Endothelial cell of umbilical vein (primary cell): ENCODE results near the gene STN1. TPM values are rescaled to one million over a fixed set of nuclear protein-coding genes. Genes with fewer than 3 reads are reported as not detected.

Experiments used
- BruUV-seq: library from RNA; stranded (reverse); fragments of 400-500 nt; replicated peaks from 2 replicates; lab custom pipeline; 2021; lab: Mats Ljungman, UMichigan
- CTCF ChIA-PET: fragments of 300-600, 350-600 bp; sonication (Branson Sonifier 250); formaldehyde crosslinking; loops from one replicate; lab custom pipeline; 2021; ENCODE audit warnings: antibody characterized with exemption, inconsistent platforms; lab: Charles Lee
- POLR2A ChIA-PET: fragments of 300-600, 350-600 bp; sonication (Branson Sonifier 250); formaldehyde crosslinking; loops from one replicate; lab custom pipeline; 2021; ENCODE audit warnings: antibody characterized with exemption, inconsistent platforms; lab: Charles Lee
- DNase-seq: peaks from one replicate; pipeline ENCODE4 v3.0.0-alpha.2; 2011; ENCODE audit warnings: low read depth, low spot score
- FAIRE-seq: peaks from 2 replicates; lab custom pipeline; 2011; peaks lifted over from hg19 to GRCh38; lab: Jason Lieb, UNC
- H2AFZ ChIP-seq: 2 replicates; pipeline ENCODE4 v1.6.0; 2012; ENCODE audit warnings: low read depth, low read length, control low read depth, inconsistent platforms
- H3K27ac ChIP-seq: 2 replicates; pipeline ENCODE4 v1.5.1; 2011; ENCODE audit warnings: low read depth, mild to moderate bottlenecking, control low read depth, low read length, moderate library complexity; ENCODE audit not compliant: insufficient read depth
- H3K27me3 ChIP-seq, 2 experiments: 2 replicates each; pipeline versions ENCODE4 v1.6.0 to v1.6.1; 2011; ENCODE audit warnings: low read length in 2 of 2, mixed read lengths in 1 of 2; ENCODE audit not compliant: control insufficient read depth in 2 of 2, insufficient read depth in 2 of 2
- H3K36me3 ChIP-seq, 2 experiments: 2 replicates in 1 of 2; 3 replicates in 1 of 2; pipeline ENCODE4 v1.5.1; 2011; ENCODE audit warnings: low read length in 2 of 2, mild to moderate bottlenecking in 1 of 2, moderate library complexity in 1 of 2; ENCODE audit not compliant: control insufficient read depth in 2 of 2, insufficient read depth in 2 of 2; ENCODE audit errors: extremely low read depth in 1 of 2
- H3K4me1 ChIP-seq: 3 replicates; pipeline ENCODE4 v1.5.1; 2011; ENCODE audit warnings: mild to moderate bottlenecking, low read length; ENCODE audit not compliant: control insufficient read depth, insufficient read depth; ENCODE audit errors: extremely low read depth
- H3K4me2 ChIP-seq: 2 replicates; pipeline ENCODE4 v1.6.1; 2011; ENCODE audit warnings: low read length, control low read depth, mixed read lengths; ENCODE audit not compliant: insufficient read depth
- H3K4me3 ChIP-seq, 3 experiments: fragments of 200-600 bp in 1 of 3; sonication (generic), shearing (Covaris generic) in 1 of 3; replicated peaks in 1 of 3; 2 replicates each; pipeline ENCODE4 v1.5.1; 2011 to 2016; ENCODE audit warnings: control low read depth in 3 of 3, low read length in 3 of 3, mild to moderate bottlenecking in 2 of 3, inconsistent platforms in 1 of 3, low read depth in 1 of 3, moderate library complexity in 1 of 3; ENCODE audit not compliant: insufficient read depth in 1 of 3
- H3K79me2 ChIP-seq: 2 replicates; pipeline ENCODE4 v1.6.0; 2012; ENCODE audit warnings: low read length, inconsistent platforms; ENCODE audit not compliant: control insufficient read depth, insufficient read depth
- H3K9ac ChIP-seq: replicated peaks from 2 replicates; pipeline ENCODE3; 2011; ENCODE audit warnings: low read length, control low read depth; ENCODE audit not compliant: insufficient read depth; ENCODE audit errors: extremely low read depth
- H3K9me1 ChIP-seq: replicated peaks from 3 replicates; pipeline ENCODE4 v1.6.0; 2011; ENCODE audit warnings: mild to moderate bottlenecking, low read length; ENCODE audit not compliant: control insufficient read depth, insufficient read depth; ENCODE audit errors: extremely low read depth
- H3K9me3 ChIP-seq: replicated peaks from 2 replicates; pipeline ENCODE4 v1.5.1; 2012; ENCODE audit warnings: low read length, inconsistent platforms; ENCODE audit not compliant: control insufficient read depth, insufficient read depth
- H4K20me1 ChIP-seq: replicated peaks from 2 replicates; pipeline ENCODE3; 2011; ENCODE audit warnings: mild to moderate bottlenecking, low read length; ENCODE audit not compliant: control insufficient read depth, insufficient read depth; ENCODE audit errors: extremely low read depth
- EZH2 ChIP-seq: IDR thresholded peaks from 2 replicates; pipeline ENCODE4 v1.6.1; 2012; ENCODE audit warnings: borderline replicate concordance, low read depth, mild to moderate bottlenecking, moderate library complexity, low read length, inconsistent platforms; ENCODE audit not compliant: severe bottlenecking
- FOS ChIP-seq: IDR thresholded peaks from 2 replicates; pipeline ENCODE4 v1.6.1; 2011; ENCODE audit warnings: mild to moderate bottlenecking, low read length, moderate library complexity, borderline replicate concordance; ENCODE audit not compliant: insufficient read depth
- GATA2 ChIP-seq: IDR thresholded peaks from 2 replicates; pipeline ENCODE4 v1.7.0; 2011; ENCODE audit warnings: low read depth, mild to moderate bottlenecking, moderate library complexity, mixed read lengths, low read length; ENCODE audit not compliant: insufficient read length, insufficient read depth
- JUN ChIP-seq: IDR thresholded peaks from 2 replicates; pipeline ENCODE4 v1.6.1; 2011; ENCODE audit warnings: borderline replicate concordance, low read depth; ENCODE audit not compliant: insufficient read length, insufficient read depth
- MYC ChIP-seq: IDR thresholded peaks from one replicate; pipeline ENCODE4 v1.6.1; 2011; ENCODE audit warnings: mild to moderate bottlenecking, low read depth, low read length
- POLR2A ChIP-seq: IDR thresholded peaks from 2 replicates; pipeline ENCODE4 v1.6.1; 2012; ENCODE audit warnings: low read depth, mild to moderate bottlenecking, control low read depth, low read length
- POLR2AphosphoS5 ChIP-seq: IDR thresholded peaks from 2 replicates; pipeline ENCODE4 v1.6.1; 2012; ENCODE audit warnings: low read depth, mild to moderate bottlenecking, control low read depth, low read length, moderate library complexity; ENCODE audit not compliant: insufficient read depth
- dilution Hi-C: fragments of 300-500 bp; cut with MboI; formaldehyde crosslinking; loops from one replicate; pipeline ENCODE4 v1.15.0; 2019; ENCODE audit warnings: low sequenced_read_pairs; ENCODE audit not compliant: extremely low pct_ligation_motif_present
- intact Hi-C: fragments of 100-400 bp; cut with micrococcal nuclease; formaldehyde crosslinking; loops from one replicate; pipeline ENCODE4 v1.10.0; 2022
- polyA plus RNA-seq, 4 experiments: library from polyadenylated mRNA; depleted of rRNA in 3 of 4; stranded (reverse) in 3 of 4; unstranded in 1 of 4; fragments of >200 nt; gene quantifications; 2 replicates each; pipeline versions ENCODE4 v1.2.1 to v1.2.3, GENCODE V29; 2011 to 2012; ENCODE audit warnings: missing spikeins in 1 of 4
- total RNA-seq: library from RNA; stranded (reverse); gene quantifications from 2 replicates; pipeline ENCODE4 v1.2.3, GENCODE V29; 2021
- TF ChIP-seq, protein P1 (sequence below): IDR thresholded peaks from 2 replicates; pipeline ENCODE4 v1.6.1; 2011; ENCODE audit not compliant: insufficient read depth, insufficient read length
- TF ChIP-seq, protein P2 (sequence below), 2 donors: IDR thresholded peaks; 1 replicate in 1 of 2; 2 replicates in 1 of 2; pipeline ENCODE4 v1.5.1; 2011; ENCODE audit warnings: low read length in 2 of 2, mild to moderate bottlenecking in 2 of 2, moderate library complexity in 2 of 2, control low read depth in 1 of 2, inconsistent platforms in 1 of 2, low read depth in 1 of 2; ENCODE audit not compliant: insufficient read depth in 1 of 2; ENCODE audit errors: extremely low read depth in 1 of 2

Gene STN1
- total and polyA plus RNA-seq, 2 donors (not counting 3 experiments of a cell fraction or from before 2014, with no cell fraction given), result 10.8 to 15.3 TPM

DNA sequence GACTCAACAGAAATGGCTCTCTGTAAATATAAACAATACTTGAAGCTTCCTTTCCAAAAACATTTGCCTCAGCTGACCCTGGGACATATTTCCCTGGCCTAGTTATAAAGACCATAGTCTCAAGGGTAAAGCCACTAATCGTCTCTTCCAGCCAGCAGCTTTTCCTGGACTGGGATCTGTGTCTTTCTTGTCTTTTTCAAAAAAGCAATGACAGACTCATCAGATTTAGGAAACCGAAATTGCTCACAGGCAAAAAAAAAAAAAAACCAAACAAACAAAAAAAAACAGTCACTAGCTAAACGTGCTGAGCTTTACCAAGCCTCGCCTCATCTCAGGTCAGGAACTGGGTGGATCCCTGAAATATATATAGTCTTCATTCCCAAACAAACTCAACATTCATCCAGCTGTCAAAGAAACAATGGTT, 23.5 kb downstream of the STN1 start:
- Histone ChIP-seq H3K9ac (peak overlapping the region; percentile 32), H3K9me1 (no peaks in the 10 kb centered on the region), H3K4me2 (peak overlapping the region; percentile 27), H3K9me3 (no peaks in the 10 kb centered on the region), H3K4me1 (peaks cover 40% of the 10 kb centered on the region), H3K79me2 (no peaks in the 10 kb centered on the region), H3K36me3 (peaks cover 2 to 4% of the 10 kb centered on the region in 2 experiments), H2AFZ (peak overlapping the region; percentile 78), H3K27ac (peak overlapping the region; percentile 85), H4K20me1 (no peaks in the 10 kb centered on the region), H3K27me3 (no peaks in the 10 kb centered on the region), H3K4me3 (no peak overlapping the region)
- CTCF ChIA-PET, result interaction anchor here (1.0 to 3.8 kb wide), 8 partner anchors 8 to 227 kb away, joined by 3 to 11 read pairs (median 4); partner anchors contain the start of gene SFR1
- DNase-seq, result peak; percentile 49
- POLR2A ChIA-PET, result no interaction called here
- no TSS peak for BruUV-seq
- intact Hi-C loops, result loop anchor here (2.0 kb wide), 2 partner anchors 74 to 128 kb away; no protein-coding TSS in a partner anchor
- peak; percentile 24 for FAIRE-seq
- dilution Hi-C loops, result no loop called here
- TF ChIP-seq JUN (no peak), FOS (no peak), POLR2A (no peak), POLR2AphosphoS5 (no peak), MYC (no peak), EZH2 (no peak), GATA2 (no peak)
- TF ChIP-seq, protein P1, sequence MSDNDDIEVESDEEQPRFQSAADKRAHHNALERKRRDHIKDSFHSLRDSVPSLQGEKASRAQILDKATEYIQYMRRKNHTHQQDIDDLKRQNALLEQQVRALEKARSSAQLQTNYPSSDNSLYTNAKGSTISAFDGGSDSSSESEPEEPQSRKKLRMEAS, result no peak
- TF ChIP-seq, protein P2, sequence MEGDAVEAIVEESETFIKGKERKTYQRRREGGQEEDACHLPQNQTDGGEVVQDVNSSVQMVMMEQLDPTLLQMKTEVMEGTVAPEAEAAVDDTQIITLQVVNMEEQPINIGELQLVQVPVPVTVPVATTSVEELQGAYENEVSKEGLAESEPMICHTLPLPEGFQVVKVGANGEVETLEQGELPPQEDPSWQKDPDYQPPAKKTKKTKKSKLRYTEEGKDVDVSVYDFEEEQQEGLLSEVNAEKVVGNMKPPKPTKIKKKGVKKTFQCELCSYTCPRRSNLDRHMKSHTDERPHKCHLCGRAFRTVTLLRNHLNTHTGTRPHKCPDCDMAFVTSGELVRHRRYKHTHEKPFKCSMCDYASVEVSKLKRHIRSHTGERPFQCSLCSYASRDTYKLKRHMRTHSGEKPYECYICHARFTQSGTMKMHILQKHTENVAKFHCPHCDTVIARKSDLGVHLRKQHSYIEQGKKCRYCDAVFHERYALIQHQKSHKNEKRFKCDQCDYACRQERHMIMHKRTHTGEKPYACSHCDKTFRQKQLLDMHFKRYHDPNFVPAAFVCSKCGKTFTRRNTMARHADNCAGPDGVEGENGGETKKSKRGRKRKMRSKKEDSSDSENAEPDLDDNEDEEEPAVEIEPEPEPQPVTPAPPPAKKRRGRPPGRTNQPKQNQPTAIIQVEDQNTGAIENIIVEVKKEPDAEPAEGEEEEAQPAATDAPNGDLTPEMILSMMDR (IDR thresholded peaks at IDR 0.05; ENCODE audit: extremely low read depth in 1 of 2, insufficient read depth in 1 of 2, low read depth in 1 of 2, low read length in 2 of 2), result no peak
